DND-41 (cell line): Measurements from ENCODE around the gene CACNA2D1.

Source experiments
- EZH2 ChIP-seq: IDR thresholded peaks from 3 replicates; pipeline ENCODE4 v1.6.1; 2012; ENCODE audit warnings: borderline replicate concordance, low read depth, mild to moderate bottlenecking, moderate library complexity, low read length, inconsistent platforms; ENCODE audit not compliant: severe bottlenecking
- TF ChIP-seq, protein P1 (sequence below): IDR thresholded peaks from 2 replicates; pipeline ENCODE4 v1.5.1; 2012; ENCODE audit warnings: borderline replicate concordance, low read length, moderate library complexity, mild to moderate bottlenecking; ENCODE audit not compliant: poor library complexity, severe bottlenecking; ENCODE audit errors: extremely low read depth

DNA sequence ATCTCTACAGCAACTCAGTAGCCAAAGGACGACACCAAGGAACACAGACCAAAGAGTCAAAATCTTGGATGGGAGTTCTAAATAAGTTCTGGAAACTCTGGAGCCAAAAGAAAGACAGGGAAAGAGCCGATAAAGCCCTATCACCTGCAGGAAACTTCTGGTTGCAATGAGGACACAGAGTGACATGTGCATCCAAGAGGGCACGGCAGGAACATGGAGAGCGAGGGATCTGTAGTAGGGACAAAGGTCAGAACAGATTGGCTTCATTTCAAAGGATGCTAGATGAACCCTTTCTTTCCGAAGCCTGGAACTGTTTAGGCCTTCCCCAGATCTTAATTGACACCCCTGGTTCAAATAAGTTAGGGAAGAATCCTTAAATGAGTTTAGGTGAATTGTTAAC is 39.5 kb downstream of the CACNA2D1 start:
- no peak for TF ChIP-seq EZH2
- TF ChIP-seq, protein P1, sequence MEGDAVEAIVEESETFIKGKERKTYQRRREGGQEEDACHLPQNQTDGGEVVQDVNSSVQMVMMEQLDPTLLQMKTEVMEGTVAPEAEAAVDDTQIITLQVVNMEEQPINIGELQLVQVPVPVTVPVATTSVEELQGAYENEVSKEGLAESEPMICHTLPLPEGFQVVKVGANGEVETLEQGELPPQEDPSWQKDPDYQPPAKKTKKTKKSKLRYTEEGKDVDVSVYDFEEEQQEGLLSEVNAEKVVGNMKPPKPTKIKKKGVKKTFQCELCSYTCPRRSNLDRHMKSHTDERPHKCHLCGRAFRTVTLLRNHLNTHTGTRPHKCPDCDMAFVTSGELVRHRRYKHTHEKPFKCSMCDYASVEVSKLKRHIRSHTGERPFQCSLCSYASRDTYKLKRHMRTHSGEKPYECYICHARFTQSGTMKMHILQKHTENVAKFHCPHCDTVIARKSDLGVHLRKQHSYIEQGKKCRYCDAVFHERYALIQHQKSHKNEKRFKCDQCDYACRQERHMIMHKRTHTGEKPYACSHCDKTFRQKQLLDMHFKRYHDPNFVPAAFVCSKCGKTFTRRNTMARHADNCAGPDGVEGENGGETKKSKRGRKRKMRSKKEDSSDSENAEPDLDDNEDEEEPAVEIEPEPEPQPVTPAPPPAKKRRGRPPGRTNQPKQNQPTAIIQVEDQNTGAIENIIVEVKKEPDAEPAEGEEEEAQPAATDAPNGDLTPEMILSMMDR = no peak
